GM21786 (cell line): Measurements from ENCODE around the gene C20orf96.
"Not testable (repeated sequence)": the region's sequence is repeated elsewhere in the genome, so short reads cannot be mapped to it uniquely, and the experiment has no call there.

Experiments used
- ATAC-seq: cut with Tn5 transposase; IDR thresholded peaks from one replicate; pipeline ENCODE4 v1.9.1; 2021; ENCODE audit not compliant: unreplicated experiment

The C20orf96 gene

DNA sequence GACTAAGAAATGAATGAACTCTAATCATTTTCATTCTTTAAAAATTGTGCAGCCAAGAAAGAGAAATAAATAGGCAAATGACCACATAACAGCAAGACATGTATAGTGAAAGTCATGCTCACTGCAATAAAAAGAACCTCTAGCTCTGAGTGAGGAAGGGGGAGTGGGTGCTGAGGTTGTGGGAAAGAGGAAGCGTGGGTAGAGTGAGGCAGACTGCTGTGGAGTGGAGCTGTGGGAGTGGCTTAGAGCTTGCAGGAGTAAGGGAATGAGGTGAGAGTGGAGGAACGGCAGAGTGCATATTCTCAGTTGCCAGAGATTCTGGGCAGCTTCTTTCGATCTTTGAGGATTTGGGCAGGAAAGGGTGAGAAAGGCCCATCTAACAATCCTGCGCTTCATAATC lies 53.1 kb downstream of the C20orf96 start:
- ATAC-seq: no peak

DNA sequence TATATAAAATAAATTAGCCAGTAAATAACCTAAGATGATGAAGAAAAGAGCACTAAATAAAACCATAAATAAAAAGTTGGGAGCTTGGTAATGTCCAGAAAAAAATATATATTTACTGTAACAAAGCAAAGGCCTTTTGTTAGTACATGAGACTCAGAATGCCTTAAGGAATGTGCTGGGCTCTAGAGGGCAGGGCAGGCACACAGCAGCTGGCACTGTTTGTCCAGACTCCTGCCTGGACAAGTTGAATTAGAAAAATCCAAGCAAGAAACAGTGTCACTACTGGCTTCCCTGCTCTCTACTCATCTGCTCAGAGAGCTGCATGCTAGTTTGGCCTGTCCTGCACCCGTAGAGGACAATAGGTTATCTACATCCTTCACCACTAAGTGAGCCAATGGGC lies 54.7 kb downstream of the C20orf96 start:
- no peak for ATAC-seq

DNA sequence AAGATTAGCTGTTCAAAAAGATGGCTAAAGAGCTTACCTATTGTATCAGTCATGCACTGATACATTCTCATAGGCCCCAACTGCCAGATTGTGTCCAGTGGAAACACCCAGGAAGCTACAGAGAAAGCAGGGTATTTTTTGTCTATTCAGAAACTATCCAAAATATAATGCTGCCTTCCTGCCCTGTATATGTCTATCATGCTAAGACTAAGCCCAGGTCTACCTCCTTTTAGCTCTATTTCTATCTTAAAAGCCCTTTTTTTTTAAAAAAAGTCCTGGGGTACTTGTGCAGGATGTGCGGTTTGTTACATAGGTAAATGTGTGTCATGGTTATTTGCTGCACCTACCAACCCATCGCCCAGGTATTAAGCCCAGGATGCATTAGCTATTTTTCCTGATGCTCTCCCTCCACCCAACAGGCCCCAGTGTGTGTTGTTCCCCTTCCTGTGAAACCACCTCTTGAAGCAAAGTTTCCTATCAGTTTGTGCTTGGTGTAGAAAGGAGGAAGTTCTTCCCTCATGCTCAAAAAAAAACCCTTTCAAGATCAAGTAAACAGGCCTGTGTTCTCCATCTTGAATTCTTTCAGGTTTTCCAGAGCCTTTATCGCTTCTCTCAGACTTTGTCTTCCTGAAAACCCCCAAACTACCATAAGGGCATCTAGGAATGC lies 63.0 kb downstream of the C20orf96 start:
- ATAC-seq: no peak

DNA sequence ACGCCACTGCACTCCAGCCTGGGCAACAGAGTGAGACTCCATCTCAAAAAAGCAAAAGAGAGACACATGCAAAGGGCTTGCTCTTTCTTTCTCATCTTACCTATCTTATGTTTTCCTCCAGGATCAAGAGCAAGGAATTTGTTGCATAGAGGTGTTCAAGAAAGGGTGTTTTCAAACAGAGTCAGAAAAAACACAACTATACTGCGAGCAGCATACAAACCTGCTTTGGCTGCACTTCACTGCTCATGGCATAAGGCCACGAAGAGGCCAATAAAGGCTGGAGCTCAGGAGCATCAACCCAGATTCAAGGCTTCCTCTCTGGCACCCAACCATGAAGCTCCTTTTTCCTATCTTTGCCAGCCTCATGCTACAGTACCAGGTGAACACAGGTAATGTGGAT lies 63.6 kb downstream of the C20orf96 start, which contains the start of gene DEFB129:
TSS of gene DEFB129 (plus strand) at position 301 of the 400 bp plus-strand sequence. CDS start at position 332, 31 bp downstream.
- ATAC-seq: no peak

DNA sequence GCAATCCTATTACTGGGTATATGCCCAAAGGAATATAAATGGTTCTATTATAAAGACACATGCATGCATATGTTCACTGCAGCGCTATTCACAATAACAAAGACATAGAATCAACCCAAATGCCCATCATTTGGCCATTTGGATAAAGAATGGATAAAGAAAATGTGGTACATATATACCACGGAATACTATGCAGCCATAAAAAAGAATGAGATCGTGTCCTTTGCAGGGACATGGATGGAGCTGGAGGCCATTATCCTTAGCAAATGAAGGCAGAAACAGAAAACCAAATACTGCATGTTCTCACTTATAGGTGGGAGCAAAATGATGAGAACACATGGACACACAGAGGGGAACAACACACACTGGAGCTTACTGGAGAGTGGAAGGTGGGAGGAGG lies 64.7 kb downstream of the C20orf96 start:
- ATAC-seq: not testable (repeated sequence)

DNA sequence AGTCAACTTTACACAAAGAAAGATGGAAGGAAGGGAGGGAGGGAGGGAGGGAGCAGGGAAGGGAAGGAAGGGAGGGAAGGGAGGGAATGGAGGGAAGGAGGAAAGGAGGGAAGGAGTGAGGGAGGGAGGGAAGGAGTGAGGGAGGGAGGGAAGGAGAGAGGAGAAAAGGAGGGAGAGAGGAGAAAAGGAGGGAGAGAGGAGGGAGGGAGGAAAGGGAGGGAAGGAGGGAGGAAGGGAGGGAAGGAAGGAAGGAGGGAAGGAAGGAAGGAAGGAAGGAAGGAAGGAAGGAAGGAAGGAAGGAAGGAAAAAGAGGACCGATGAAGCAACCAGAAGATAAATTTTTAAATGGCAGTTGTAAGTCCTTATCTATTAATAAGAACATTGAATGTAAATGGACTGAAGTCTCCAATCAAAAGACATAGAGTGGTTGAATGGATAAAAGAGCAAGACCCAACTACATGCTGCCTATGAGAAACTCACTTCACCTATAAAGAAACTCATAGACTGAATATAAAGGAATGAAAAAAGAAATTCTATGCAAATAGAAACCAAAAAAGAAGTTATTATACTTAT lies 69.2 kb downstream of the C20orf96 start:
- no peak for ATAC-seq
